ENCODE results near the gene R3HDM2.

The R3HDM2 gene

DNA sequence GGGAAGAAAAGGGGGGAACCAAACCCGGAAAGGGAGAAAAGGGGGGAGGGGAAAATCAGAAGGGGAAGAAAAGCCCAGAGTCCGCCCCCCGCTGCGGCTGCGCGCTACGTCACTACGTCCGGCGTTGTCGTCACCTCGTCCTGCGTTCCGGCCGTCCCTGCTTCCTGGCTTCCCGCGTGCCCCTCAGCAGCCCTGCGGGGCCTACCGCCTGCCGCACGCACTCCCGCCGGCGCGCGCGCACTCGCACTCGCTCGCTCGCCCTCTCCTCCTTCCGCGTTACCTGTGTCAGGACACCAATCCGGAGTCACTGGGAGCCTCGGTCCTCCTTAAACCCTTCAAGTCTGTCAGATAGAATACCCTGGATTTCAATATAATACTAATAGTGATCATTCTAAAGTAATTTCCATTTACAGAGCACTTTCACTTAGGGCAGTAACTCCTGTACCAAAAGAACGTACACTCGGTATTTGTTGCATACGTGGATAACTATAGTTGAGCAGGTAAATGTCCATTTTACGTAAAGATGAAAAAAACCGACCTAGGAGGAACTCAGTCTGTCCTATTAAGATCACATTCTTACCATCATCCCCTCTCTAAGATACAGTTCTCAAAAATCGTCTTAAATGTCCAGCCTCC lies at the start of gene R3HDM2:
R3HDM2 (minus strand) TSS at position 113 of the 636 bp plus-strand sequence. CDS start 120,615 bp downstream, outside the sequence.
- peak; percentile 98 for DNase-seq

DNA sequence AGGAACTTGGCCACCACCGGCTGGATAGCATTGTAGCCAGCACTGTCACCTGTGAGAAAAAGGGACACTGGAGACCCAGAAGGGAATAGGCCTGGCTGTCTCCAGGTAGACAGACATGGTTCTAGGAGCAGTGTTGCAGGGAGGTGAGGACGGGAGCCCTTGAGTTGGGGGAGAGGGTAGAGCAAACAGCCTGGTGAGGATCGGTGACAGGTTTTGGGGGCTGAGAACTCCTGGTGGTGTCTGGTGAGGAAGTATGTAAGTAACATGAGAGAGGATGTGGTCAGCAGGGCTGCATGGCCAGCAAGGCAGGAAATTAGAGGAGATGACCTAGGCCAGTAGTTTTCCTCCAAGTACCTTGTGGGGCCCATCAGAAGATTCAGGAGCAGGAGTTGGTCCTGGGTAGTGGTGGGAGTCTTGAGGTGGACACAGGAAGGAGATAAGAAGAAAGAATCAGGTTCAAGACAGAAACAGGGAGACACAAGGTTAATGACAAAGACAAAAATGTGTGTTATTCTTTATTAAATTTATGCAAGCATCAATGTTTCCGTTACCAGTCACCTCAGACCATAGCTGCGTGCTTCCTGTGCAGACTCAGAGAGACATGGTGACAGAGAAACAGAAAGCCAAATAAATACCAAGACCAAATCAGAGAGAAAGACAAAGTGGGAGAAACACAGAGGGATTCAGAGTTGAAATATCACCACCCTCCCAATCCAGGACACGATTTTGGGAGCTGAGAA lies 48.7 kb upstream of the R3HDM2 start, which contains the start of gene ARHGAP9:
ARHGAP9 (minus strand) TSS at position 491 of the 740 bp plus-strand sequence; CDS start at position 31, 460 bp downstream.
- peak; percentile 64 for DNase-seq

- no peak for DNase-seq
These were observed 48.2 kb upstream of the R3HDM2 start for GRCh38 chr12:57479043-57479375.

- peak; percentile 60 for DNase-seq
These were observed 47.2 kb upstream of the R3HDM2 start for GRCh38 chr12:57477710-57478681.

DNA sequence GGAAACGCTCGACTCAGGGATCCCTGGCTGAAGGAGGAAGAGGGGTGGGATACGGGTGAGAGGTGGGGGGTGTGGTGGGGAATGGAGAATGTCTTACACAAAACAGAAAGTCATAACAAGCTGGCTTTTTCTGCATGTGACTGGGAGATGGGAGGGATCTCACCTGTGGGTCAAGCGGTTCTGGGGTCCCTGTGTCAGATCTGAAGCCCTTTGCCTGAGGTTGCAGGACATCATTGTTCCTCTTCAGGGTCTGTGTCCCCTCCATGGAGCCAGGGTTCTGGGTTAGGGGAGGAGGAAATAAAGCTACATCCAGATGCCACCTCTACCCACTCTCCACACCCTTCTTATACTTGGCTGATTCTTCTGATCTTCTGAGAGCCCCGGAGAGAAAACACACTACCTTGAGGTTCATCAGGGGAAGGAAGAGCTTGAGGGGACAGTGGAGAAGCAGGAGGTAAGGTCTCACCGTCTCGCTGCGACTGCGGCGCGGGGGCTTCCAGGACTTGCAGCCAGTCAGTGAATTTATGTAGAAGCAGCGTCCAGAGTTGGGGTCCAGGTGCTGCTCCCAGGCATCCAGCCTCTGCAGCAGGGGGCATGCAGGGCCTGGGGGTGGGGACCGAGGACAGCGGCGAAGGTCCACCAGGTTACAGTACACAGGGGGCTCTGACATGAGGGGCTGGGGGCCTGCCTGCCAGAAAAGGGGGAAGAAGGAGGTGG lies 46.3 kb upstream of the R3HDM2 start:
- DNase-seq, result no peak

GRCh38 chr12:57476162-57476992 lies 45.5 kb upstream of the R3HDM2 start:
- peak; percentile 87 for DNase-seq

- peak; percentile 32 for DNase-seq
These were observed 44.7 kb upstream of the R3HDM2 start for GRCh38 chr12:57475271-57476161.

- DNase-seq, result no peak
These were observed 44.0 kb upstream of the R3HDM2 start for GRCh38 chr12:57474862-57475261.

- DNase-seq, result no peak
These were observed 43.6 kb upstream of the R3HDM2 start for GRCh38 chr12:57474430-57474829.

DNA sequence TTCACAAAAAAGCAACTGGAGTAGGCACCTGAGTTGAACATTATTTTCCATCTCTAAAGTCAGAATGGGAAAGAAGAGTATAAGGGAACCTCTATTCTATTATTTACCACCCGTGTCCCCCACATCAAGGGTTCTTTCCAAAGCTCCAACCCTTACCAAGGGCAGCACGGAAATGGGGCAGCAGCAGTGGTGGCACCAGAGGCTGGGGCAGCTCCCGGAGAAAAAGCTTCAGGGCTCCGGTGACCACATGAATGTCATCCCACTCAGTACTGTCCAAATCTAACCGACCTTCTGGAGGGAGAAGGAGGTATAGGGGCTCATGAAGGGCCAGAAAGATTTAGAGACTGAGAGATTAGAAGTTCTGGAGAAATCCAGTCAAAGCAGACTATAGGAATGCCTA lies 43.0 kb upstream of the R3HDM2 start:
- DNase-seq, result no peak

DNA sequence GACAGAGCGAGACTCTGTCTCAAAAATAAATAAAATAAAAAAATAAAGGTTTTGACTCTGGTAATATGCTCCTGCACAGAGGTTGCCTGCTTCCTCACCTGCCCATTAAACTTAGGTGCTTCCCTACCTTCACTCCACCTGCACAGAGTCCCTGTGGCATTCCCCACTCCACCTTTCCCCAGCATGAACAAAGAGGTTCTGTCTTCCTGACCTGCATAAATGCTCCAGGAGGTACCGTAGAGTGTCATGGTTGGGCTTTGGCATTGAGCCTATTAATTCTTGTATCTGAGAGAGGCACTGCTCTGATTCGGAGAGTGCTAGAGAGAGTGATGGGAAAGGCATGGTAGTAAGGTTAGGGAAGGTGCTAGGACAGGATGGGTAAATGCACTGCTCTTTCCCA lies 42.5 kb upstream of the R3HDM2 start:
- DNase-seq, result no peak

GRCh38 chr12:57472391-57472790 lies 41.5 kb upstream of the R3HDM2 start:
- no peak for DNase-seq

DNA sequence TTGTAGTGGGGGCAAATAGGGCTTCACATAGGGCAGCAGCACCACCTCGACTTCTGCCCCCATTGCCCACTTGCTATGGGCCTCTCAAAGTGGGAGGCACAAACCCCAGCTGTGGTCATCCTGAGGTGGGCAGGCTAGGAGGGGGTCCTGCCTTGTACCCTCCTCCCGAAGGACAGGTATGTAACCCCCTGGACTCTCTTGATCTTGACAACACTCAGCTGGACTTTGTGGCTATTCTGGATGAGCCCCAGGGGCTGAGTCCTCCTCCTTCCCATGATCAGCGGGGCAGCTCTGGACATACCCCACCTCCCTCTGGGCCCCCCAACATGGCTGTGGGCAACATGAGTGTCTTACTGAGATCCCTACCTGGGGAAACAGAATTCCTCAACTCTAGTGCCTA lies 40.8 kb upstream of the R3HDM2 start:
- DNase-seq, result no peak

GRCh38 chr12:57470970-57471656 lies 40.3 kb upstream of the R3HDM2 start:
- no peak for DNase-seq

GRCh38 chr12:57470286-57470969 lies 39.6 kb upstream of the R3HDM2 start:
- DNase-seq, result no peak

DNA sequence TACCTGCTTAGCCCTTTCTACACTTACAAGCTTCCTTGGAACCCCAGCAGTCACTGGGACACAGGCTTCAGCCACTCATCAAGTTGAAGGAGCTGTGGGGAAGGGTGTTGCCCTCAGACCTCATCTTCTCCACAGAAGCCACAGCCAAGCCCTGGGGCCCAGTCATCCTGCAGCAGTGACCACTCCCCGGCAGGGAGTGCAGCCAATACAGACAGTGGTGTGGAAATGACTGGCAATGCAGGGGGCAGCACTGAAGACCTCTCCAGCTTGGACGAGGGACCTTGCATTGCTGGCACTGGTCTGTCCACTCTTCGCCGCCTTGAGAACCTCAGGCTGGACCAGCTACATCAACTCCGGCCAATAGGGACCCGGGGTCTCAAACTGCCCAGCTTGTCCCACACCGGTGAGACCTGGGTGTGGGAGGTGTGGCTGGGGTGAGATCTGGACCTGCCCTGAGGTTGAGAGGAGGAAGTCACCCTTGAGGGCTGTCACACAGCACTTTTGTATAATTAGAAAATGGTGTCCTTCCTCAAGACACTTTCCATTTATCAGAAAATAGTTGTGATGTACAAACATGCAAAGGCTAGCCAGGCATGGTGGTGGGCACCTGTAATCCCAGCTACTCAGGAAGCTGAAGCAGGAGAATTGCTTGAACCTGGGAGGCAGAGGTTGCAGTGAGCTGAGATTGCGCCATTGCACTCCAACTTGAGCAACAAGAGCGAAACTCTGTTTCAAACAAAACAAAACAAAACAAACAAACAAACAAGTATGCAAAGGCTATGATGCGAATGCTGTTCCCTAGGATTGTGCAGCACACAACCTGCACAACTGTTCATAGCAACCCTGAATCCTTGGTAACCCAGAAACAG lies 38.7 kb upstream of the R3HDM2 start:
- no peak for DNase-seq

- no peak for DNase-seq
These were observed 37.1 kb upstream of the R3HDM2 start for GRCh38 chr12:57467915-57468314.

DNA sequence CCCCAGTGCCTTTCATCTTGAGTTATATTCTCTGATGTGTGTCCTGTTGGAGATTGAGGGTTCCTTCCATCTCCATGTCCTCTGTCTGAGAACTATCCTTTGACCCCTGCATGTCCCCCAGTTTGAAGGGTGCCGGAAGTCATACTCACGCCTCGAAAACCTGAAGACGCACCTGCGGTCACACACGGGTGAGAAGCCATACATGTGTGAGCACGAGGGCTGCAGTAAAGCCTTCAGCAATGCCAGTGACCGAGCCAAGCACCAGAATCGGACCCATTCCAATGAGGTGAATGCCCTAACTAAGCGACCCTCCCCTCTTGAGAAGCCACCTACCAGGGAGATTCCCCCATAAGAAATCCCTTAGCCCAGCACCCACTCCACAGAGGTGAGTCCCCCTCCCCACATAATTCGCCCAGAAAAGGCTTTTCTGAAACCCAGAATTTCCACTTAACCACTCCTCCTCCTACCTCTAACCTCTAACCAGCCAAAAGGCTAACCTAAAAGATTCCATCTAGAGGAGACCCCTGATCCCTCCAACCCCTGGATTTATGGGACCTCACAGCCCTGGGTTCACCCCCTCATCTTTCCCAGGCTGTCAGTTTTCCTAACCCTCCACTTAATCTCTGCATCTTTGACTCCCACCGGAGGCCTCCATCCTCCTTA lies 36.5 kb upstream of the R3HDM2 start:
- no peak for DNase-seq

Measured in stimulated activated CD4-positive, alpha-beta T cell treated with anti-CD3 and anti-CD28 coated beads, Interleukin-15, amount 100 ng/mL, for 24 hours (primary cell).